Natural killer cell treated with Interleukin-12 subunit alpha and Interleukin-12 subunit beta and Interleukin-15 and Interleukin-18, amount 100 ng/mL, for 72 hours (primary cell): ENCODE data around the gene KLF16. TPM values are rescaled to one million over a fixed set of nuclear protein-coding genes. Genes with fewer than 3 reads are reported as not detected.
A peak's percentile ranks its signal among the peaks of the same experiment; 100 is the strongest.

Experiments
- ATAC-seq, 2 donors: fragments of 150-1000 bp; cut with Tn5 transposase in 1 of 2; sonication (Bioruptor Pico), chemical (Tn5 transposase) in 1 of 2; 2 replicates each; pipeline ENCODE4 v1.10.0; 2021
- DNase-seq: peaks from one replicate; pipeline ENCODE4 v3.0.0; 2022; ENCODE audit warnings: low spot score
- H3K27ac Mint-ChIP-seq, 2 donors: 1 replicate in 1 of 2; 2 replicates in 1 of 2; pipeline ENCODE4 v1.8.0; 2022; ENCODE audit warnings: mixed read lengths in 2 of 2, mild to moderate bottlenecking in 1 of 2, moderate library complexity in 1 of 2
- H3K27me3 Mint-ChIP-seq, 2 donors: 1 replicate in 1 of 2; 2 replicates in 1 of 2; pipeline ENCODE4 v1.8.0; 2022; ENCODE audit warnings: mixed read lengths in 2 of 2
- H3K36me3 Mint-ChIP-seq: one replicate; pipeline ENCODE4 v1.8.0; 2022; ENCODE audit warnings: mixed read lengths
- H3K4me1 Mint-ChIP-seq, 2 donors: 1 replicate in 1 of 2; 2 replicates in 1 of 2; pipeline ENCODE4 v1.8.0; 2022; ENCODE audit warnings: low read depth in 2 of 2, mixed read lengths in 2 of 2, mild to moderate bottlenecking in 1 of 2
- H3K4me3 Mint-ChIP-seq: one replicate; pipeline ENCODE4 v1.8.0; 2022; ENCODE audit warnings: mixed read lengths
- H3K9me3 Mint-ChIP-seq: 2 replicates; pipeline ENCODE4 v1.8.0; 2022; ENCODE audit warnings: mixed read lengths
- total RNA-seq, 2 donors: library from RNA; stranded (reverse); gene quantifications; one replicate each; pipeline ENCODE4 v1.2.3, GENCODE V29; 2022

The KLF16 gene
- total RNA-seq = 10 to 100 TPM; 18.0 to 49.8 TPM

DNA sequence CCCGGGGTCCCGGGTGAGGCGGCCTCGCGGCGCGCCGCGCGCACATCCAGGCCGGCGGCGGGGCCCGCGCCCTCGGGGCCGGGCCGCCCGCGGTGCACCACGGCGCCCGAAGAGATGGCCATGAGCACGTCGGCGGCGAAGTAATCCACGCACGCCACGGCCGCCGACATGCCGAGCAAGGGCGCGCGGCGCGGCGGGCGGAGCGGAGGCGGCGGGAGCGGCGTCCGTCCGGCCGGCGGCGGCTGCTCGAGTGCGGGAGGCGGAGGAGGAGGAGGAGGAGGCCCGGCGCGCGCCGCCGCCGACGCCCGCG, at the start of gene KLF16:
Gene KLF16, minus strand, starts transcription at position 252 of the 310 bp plus-strand sequence. Its CDS starts 82 bp downstream, at position 170.
- Mint-ChIP-seq H3K27me3 (no peaks in the 10 kb centered on the region), H3K4me3 (peak within 1 kb of the TSS; percentile 92), H3K9me3 (no peaks in the 10 kb centered on the region), H3K27ac (peak within 1 kb of the TSS; percentile 76 to 89), H3K36me3 (no peaks in the 10 kb centered on the region), H3K4me1 (peaks cover 9 to 14% of the 10 kb centered on the region in 2 donors)
- no peak for ATAC-seq
- no peak for DNase-seq

DNA sequence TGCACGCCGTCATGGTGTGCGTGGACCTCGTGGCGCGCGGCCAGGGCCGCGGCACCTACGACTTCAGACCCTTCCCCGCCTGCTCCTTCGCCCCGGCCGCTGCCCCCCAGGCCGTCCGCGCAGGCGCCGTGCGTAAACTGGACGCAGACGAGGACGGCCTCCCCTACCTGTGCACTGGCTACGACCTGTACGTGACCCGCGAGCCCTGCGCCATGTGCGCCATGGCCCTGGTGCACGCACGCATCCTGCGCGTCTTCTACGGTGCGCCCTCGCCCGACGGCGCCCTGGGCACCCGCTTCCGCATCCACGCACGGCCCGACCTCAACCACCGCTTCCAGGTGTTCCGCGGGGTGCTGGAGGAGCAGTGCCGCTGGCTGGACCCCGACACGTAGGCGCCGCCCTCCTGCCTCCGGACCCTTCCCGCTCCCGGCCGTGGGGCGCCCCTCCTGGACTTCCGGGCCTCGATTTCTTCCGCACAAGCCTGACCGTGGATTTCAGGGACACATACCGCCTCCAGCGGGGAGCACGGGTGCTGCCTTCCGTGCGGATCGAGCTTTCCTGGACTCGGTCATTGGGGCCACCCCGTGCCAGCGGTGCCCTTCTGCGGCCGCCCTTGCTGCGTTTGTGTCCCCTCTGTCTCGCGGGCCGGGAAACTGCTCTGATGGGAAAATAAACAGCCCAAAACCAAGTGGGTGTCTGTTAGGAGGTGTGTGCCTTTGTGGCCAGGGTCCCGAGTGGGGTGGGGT, 49.6 kb upstream of the KLF16 start:
- H3K36me3 Mint-ChIP-seq = no peaks in the 10 kb centered on the region
- no peak overlapping the region for H3K4me3 Mint-ChIP-seq
- DNase-seq = no peak
- no peaks in the 10 kb centered on the region for H3K9me3 Mint-ChIP-seq
- no peaks in the 10 kb centered on the region for H3K27me3 Mint-ChIP-seq
- H3K27ac Mint-ChIP-seq = no peak overlapping the region
- peaks cover 13 to 16% of the 10 kb centered on the region in 2 donors for H3K4me1 Mint-ChIP-seq
- no peak for ATAC-seq

DNA sequence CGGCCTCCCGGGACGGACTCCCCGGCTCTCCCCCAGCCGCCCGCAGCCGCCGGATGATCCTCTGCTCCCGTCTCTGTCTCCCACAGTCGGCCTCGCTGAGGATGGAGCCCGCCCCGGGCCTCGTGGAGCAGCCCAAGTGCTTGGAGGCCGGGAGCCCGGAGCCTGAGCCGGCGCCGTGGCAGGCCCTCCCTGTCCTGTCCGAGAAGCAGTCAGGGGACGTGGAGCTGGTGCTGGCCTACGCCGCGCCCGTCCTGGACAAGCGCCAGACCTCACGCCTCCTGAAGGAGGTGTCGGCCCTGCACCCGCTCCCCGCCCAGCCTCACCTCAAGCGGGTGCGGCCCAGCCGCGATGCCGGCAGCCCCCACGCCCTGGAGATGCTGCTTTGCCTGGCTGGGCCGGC, 48.6 kb upstream of the KLF16 start:
- no peaks in the 10 kb centered on the region for H3K36me3 Mint-ChIP-seq
- H3K9me3 Mint-ChIP-seq = no peaks in the 10 kb centered on the region
- no peak overlapping the region for H3K27ac Mint-ChIP-seq
- ATAC-seq = no peak
- peaks cover 13 to 16% of the 10 kb centered on the region in 2 donors for H3K4me1 Mint-ChIP-seq
- no peak for DNase-seq
- H3K4me3 Mint-ChIP-seq = no peak overlapping the region
- no peaks in the 10 kb centered on the region for H3K27me3 Mint-ChIP-seq

DNA sequence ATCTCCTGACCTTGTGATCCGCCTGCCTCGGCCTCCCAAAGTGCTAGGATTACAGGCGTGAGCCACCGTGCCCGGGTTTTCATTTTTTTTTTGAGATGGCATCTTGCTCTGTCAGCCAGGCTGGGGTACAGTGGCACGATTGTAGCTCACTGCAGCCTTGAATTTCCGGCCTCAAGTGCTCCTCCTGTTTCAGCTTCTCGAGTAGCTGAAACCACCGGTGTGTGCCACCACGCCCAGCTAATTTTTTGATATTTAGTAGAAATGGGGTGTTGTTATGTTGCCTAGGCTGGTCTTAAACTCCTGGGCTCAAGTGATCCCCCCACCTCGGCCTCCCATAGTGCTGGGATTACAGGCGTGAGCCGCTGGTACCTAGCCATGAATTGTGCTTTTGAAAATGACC, 47.7 kb upstream of the KLF16 start:
- Mint-ChIP-seq H3K9me3 (no peaks in the 10 kb centered on the region), H3K27me3 (no peaks in the 10 kb centered on the region), H3K27ac (no peak overlapping the region), H3K36me3 (no peaks in the 10 kb centered on the region), H3K4me1 (peaks cover 13 to 16% of the 10 kb centered on the region in 2 donors), H3K4me3 (no peak overlapping the region)
- ATAC-seq (no peak), DNase-seq (no peak)

DNA sequence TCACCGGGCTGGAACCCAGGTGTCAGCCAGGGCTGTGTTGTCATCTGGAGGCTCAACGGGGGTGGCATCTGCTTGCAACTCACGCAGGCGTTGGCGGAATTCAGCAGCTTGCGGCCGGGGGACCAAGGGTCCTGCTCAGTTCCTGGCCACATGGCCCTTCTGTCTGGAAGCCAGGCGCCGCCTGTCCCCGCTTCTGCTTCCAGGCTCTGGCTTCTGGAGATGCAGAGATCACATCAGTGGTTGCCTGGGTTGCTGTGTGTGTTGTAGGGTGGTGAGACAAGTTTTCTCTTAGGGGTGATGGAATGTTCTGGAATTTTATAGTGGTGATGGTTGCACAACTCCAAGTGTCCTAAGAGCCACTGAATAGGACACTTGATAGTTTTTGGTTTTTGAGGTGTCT, 46.8 kb upstream of the KLF16 start:
- Mint-ChIP-seq H3K27me3 (no peaks in the 10 kb centered on the region), H3K36me3 (no peaks in the 10 kb centered on the region), H3K9me3 (no peaks in the 10 kb centered on the region), H3K4me3 (peak overlapping the region; percentile 10), H3K27ac (peak overlapping the region in 1 of 2 donors; percentile 26), H3K4me1 (peaks cover 18 to 21% of the 10 kb centered on the region in 2 donors)
- no peak for DNase-seq
- ATAC-seq = no peak

DNA sequence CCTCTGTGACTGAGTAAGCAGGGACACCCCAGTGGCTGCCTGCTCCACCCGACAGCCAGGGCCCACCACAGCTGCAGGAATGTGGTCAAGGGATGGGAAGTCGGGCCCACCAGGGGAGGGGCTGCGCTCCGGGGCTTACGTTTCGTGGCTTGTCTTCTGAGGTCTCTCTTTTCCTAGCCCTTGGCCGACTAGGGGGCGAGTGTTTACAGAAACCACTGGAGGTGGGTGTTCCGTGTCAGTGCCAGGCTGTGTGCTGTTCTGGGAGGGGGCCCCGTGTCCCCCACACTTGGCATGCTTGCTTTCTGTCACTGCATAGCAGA, 46.3 kb upstream of the KLF16 start:
- no peaks in the 10 kb centered on the region for H3K27me3 Mint-ChIP-seq
- ATAC-seq = no peak
- H3K27ac Mint-ChIP-seq = no peak overlapping the region
- H3K9me3 Mint-ChIP-seq = no peaks in the 10 kb centered on the region
- no peak overlapping the region for H3K4me3 Mint-ChIP-seq
- peaks cover 18 to 21% of the 10 kb centered on the region in 2 donors for H3K4me1 Mint-ChIP-seq
- no peaks in the 10 kb centered on the region for H3K36me3 Mint-ChIP-seq
- no peak for DNase-seq

DNA sequence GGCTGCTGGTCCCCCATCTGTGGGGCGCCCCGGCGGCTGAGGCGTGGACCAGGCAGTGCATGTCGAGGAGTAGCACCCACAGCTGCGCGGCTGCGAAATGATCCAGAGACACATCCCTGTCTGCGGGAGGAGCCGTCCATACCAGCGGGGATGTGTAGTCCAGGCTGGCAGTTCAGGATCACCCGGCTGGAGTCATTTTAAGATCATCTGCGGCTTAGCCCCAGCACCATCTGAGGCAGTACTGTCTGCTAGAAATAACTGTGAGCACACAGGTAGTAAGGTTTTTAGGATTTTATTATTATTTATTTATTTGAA, 44.9 kb upstream of the KLF16 start:
- Mint-ChIP-seq H3K36me3 (no peaks in the 10 kb centered on the region), H3K27me3 (no peaks in the 10 kb centered on the region), H3K4me3 (no peak overlapping the region), H3K4me1 (peaks cover 21 to 27% of the 10 kb centered on the region in 2 donors), H3K9me3 (no peaks in the 10 kb centered on the region), H3K27ac (no peak overlapping the region)
- DNase-seq = no peak
- no peak for ATAC-seq

DNA sequence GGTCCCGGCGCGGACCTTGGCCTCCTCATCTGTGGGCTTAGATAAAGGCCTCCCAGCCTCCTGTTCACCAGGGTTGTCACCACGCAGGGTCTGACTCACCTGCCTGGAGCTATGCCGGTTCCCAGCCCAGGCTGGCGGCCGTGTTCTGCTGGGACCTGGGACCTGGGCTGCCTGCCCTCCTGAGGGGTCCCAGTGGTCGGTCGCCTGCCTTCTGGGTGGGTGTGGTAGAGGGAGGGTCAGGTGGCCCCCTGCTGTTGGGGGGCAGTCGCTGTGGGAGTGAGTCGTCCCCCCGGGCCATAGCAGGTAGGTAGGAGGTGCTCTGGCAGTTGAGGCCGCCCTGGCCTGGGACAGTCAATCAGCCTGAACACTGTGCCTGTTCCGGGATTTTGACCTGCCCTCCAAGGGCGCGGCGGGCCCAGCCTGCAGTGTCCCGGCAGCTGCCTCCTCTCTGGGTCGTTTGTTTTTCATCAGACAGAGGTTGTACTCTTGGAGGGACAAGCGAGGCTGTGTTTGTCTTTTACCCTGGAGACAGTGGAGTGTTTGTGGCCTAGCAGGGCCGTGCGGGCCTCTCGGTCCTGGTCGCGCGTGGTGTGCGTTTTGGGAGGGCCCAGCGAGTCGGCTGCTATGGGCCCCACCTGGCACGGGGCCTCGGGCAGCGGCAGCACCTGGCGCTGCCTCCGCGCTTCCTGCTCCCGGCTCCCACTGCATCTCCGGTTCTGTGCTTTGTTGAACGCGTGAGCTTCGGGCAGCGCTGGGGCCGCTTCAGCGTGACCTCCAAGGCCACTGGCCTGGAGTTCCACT, 44.4 kb upstream of the KLF16 start:
- no peak for ATAC-seq
- Mint-ChIP-seq H3K9me3 (no peaks in the 10 kb centered on the region), H3K36me3 (no peaks in the 10 kb centered on the region), H3K4me1 (peaks cover 21 to 27% of the 10 kb centered on the region in 2 donors), H3K4me3 (no peak overlapping the region), H3K27ac (no peak overlapping the region), H3K27me3 (no peaks in the 10 kb centered on the region)
- DNase-seq = no peak

DNA sequence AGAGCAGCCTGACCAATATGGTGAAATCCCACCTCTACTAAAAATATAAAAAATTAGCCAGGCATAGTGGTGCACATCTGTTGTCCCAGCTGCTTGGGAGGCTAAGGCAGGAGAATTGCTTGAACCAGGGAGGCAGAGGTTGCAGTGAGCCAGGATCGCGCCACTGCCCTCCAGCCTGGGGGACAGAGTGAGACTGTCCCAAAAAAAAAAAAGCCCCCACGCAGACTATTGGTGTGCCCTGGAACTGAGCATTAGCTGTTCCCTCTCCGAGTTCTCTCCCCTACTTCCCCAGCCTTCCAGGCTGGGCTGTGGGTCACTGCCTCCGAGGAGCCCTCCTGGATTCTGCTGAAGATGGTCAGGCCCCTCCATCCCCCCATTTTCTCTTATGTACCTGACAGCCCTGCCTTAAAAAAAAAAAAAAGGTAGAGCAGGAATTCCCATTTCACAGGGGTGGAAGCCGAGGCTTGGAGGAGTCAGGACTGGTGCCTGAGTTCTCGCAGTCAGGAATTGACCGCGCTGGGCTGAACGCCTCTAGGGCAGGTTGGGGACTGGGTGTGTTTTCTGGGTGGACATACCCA, 43.7 kb upstream of the KLF16 start:
- Mint-ChIP-seq H3K27me3 (no peaks in the 10 kb centered on the region), H3K4me3 (peak overlapping the region; percentile 17), H3K27ac (no peak overlapping the region), H3K36me3 (no peaks in the 10 kb centered on the region), H3K4me1 (peaks cover 21 to 27% of the 10 kb centered on the region in 2 donors), H3K9me3 (no peaks in the 10 kb centered on the region)
- DNase-seq (no peak), ATAC-seq (no peak)

DNA sequence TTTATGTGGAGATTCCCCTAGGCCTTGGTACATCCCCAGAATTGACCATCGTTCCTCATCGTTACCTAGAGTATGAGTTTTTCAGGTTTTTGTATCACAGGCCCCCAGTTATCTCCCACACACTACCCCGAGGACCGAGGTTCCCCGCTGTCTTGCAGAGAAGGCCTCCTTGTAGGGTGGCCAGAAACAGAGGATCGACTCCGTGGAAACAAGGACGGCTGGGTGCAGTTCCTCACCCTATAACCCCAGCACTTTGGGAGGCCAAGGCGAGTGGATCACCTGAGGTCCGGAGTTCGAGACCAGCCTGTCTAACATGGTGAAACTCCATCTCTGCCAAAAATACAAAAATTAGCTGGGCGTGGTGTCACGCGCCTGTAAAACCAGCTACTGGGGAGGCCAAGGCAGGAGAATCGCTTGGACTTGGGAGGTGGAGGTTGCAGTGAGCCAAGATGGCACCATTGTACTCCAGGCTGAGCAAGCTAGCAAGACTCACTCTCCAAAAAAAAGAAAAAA, 42.5 kb upstream of the KLF16 start:
- Mint-ChIP-seq H3K36me3 (no peaks in the 10 kb centered on the region), H3K27me3 (no peaks in the 10 kb centered on the region), H3K27ac (peak overlapping the region; percentile 80 to 85), H3K4me1 (peaks cover 21 to 27% of the 10 kb centered on the region in 2 donors), H3K4me3 (peak overlapping the region; percentile 96), H3K9me3 (no peaks in the 10 kb centered on the region)
- DNase-seq (no peak), ATAC-seq (no peak)

DNA sequence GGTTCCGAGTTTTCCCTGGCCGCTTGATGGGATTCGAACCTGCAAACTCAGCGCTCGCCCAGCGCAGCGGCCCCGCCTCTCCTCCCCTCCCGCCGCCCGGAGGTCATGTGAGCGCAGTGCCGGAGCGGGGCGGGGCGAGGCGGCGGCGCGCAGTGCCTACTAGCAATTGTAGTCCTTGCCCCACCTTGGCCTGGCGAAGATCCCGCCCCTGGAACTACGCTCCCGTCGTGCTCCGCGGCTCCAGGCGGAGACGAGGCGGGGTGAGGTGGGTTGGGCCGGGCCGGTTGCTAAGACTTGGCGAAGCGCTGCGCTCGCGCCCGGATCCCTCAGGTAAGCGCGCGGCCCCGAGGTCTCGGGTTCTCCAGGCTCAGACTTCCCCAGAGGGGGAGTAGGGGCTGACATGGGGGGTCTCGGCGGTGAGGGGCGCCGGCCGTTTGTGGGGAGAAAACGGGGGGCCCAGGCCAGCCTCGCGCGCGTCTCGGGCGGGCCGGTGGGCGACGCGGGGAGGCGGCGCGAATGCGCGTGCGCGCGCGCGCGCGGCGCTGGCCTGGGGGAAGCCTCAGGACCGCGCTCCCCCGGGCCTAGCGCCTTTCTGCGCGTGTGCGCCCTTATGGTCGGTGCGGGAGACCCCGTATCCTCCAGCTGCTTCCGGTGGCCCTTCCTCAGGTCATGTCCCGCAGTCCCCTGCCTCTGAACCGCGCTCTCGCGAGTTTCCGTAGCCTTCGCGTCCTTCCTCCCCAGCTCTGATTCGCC, 41.9 kb upstream of the KLF16 start, which contains the start of the genes ADAT3 and SCAMP4:
Gene ADAT3, plus strand, starts transcription at position 290 of the 753 bp plus-strand sequence. CDS start 6,649 bp downstream, outside the sequence.
Gene SCAMP4, plus strand, starts transcription at position 290 of the 753 bp plus-strand sequence. CDS start 9,621 bp downstream, outside the sequence.
- peak within 1 kb of the TSS; percentile 80 to 85 for H3K27ac Mint-ChIP-seq
- no peaks in the 10 kb centered on the region for H3K36me3 Mint-ChIP-seq
- peak; percentile 98 to 99 for ATAC-seq
- no peaks in the 10 kb centered on the region for H3K27me3 Mint-ChIP-seq
- DNase-seq = peak; percentile 99
- peaks cover 19 to 26% of the 10 kb centered on the region in 2 donors for H3K4me1 Mint-ChIP-seq
- H3K9me3 Mint-ChIP-seq = no peaks in the 10 kb centered on the region
- H3K4me3 Mint-ChIP-seq = peak within 1 kb of the TSS; percentile 96

DNA sequence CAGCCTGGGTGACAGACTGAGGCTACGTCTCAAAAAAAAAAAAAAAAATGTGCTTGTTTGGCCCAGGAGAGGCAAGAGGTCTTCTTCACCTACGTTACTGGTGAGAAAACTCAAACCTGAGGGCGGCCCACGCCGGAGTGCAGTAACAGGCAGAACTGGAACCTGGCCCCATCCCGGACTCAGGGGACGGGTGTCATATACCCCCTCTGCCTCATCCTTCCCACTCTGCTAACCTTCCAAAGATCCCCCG, 41.4 kb upstream of the KLF16 start:
- no peak for ATAC-seq
- Mint-ChIP-seq H3K4me1 (peaks cover 16 to 24% of the 10 kb centered on the region in 2 donors), H3K27me3 (no peaks in the 10 kb centered on the region), H3K9me3 (no peaks in the 10 kb centered on the region), H3K36me3 (no peaks in the 10 kb centered on the region), H3K4me3 (peak overlapping the region; percentile 96), H3K27ac (peak overlapping the region; percentile 80 to 85)
- no peak for DNase-seq

DNA sequence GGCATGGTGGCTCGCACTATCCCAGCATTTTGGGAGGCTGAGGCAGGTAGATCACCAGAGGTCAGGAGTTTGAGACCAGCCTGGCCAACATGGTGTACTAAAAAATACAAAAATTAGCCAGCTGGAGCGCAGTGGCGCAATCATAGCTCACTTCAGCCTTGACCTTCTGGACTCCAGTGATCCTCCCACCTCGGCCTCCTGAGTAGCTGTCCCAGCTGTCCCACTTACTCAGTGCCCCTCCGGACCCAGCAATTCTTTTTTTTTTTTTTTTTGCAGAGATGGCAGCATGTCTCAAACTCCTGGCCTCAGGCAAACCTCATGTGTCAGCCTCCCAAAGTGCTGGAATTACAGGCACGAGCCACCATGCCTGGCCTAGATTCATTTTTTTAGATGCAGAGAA, 39.5 kb upstream of the KLF16 start:
- Mint-ChIP-seq H3K27me3 (no peaks in the 10 kb centered on the region), H3K4me3 (no peak overlapping the region), H3K9me3 (no peaks in the 10 kb centered on the region), H3K36me3 (no peaks in the 10 kb centered on the region), H3K4me1 (peaks cover 5 to 14% of the 10 kb centered on the region in 2 donors), H3K27ac (no peak overlapping the region)
- ATAC-seq (no peak), DNase-seq (no peak)
